ENCODE data around the gene FAM83D.

DNA sequence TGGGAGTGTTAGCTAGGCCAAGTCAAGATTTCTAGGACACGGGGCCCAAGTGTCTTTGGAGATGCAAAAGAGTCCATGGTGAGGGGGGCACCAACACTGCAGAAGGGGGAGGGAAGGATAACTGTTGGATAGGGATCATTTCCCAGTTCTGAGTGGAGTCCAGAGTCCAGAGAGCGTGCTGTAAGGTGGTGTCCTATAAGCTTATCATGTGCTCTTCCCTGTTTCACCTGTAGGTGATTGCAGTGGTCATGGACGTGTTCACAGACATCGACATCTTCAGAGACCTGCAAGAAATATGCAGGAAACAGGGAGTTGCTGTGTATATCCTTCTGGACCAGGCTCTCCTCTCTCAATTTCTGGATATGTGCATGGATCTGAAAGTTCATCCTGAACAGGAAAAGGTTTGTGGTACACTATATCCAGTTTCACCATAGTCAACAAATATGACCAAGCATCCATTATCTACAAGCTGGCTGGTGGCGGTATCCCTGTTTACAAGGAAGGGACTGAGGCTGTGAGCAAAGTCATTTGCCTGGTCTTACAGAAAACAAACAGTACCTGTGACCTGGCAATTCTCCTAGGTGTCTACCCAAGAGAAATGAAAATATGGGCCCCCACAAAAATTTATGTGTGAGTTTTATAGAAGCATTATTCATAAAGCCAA is 15.6 kb downstream of the FAM83D start:
- TF ChIP-seq POLR2A (IDR thresholded peaks at IDR 0.05) (no peak), POLR2AphosphoS5 (IDR thresholded peaks at IDR 0.05) (no peak)
- TF ChIP-seq, protein P1, sequence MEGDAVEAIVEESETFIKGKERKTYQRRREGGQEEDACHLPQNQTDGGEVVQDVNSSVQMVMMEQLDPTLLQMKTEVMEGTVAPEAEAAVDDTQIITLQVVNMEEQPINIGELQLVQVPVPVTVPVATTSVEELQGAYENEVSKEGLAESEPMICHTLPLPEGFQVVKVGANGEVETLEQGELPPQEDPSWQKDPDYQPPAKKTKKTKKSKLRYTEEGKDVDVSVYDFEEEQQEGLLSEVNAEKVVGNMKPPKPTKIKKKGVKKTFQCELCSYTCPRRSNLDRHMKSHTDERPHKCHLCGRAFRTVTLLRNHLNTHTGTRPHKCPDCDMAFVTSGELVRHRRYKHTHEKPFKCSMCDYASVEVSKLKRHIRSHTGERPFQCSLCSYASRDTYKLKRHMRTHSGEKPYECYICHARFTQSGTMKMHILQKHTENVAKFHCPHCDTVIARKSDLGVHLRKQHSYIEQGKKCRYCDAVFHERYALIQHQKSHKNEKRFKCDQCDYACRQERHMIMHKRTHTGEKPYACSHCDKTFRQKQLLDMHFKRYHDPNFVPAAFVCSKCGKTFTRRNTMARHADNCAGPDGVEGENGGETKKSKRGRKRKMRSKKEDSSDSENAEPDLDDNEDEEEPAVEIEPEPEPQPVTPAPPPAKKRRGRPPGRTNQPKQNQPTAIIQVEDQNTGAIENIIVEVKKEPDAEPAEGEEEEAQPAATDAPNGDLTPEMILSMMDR (IDR thresholded peaks at IDR 0.05) = no peak

Measured in prostate gland (tissue), 2 donors.